NCI-H460 (cell line): ENCODE measurements around the gene GFRA4. TPM values are rescaled to one million over a fixed set of nuclear protein-coding genes. Genes with fewer than 3 reads are reported as not detected.

Experiments used
- DNase-seq: peaks from one replicate; pipeline ENCODE4 v3.0.0-alpha.2; 2016; ENCODE audit warnings: low read depth; ENCODE audit errors: extremely low read depth
- total RNA-seq: library from RNA; depleted of rRNA; stranded (reverse); fragments of >200 nt; shearing (Covaris generic); gene quantifications from 2 replicates; pipeline ENCODE4 v1.2.3, GENCODE V29; 2014

GFRA4 gene
- total RNA-seq, 1 experiment from 2014 or later = not detected

- DNase-seq = no peak
Observed at GRCh38 chr20:3658019-3658715, 5.0 kb downstream of the GFRA4 start.

- no peak for DNase-seq
Observed at GRCh38 chr20:3655131-3655405, 8.1 kb downstream of the GFRA4 start.

- DNase-seq = no peak
Observed at GRCh38 chr20:3654326-3655130, 8.7 kb downstream of the GFRA4 start.

GRCh38 chr20:3653921-3654320 is 9.3 kb downstream of the GFRA4 start:
- no peak for DNase-seq

GRCh38 chr20:3652676-3653596 is 10.3 kb downstream of the GFRA4 start:
- DNase-seq = no peak

GRCh38 chr20:3652221-3652620 is 11.0 kb downstream of the GFRA4 start:
- no peak for DNase-seq

GRCh38 chr20:3651204-3651962 is 11.8 kb downstream of the GFRA4 start:
- DNase-seq = no peak

- DNase-seq = no peak
Observed at GRCh38 chr20:3648951-3649350, 14.2 kb downstream of the GFRA4 start.

GRCh38 chr20:3647473-3647872 is 15.7 kb downstream of the GFRA4 start:
- DNase-seq = no peak

- DNase-seq = no peak
Observed at GRCh38 chr20:3646651-3647050, 16.5 kb downstream of the GFRA4 start.

- no peak for DNase-seq
Observed at GRCh38 chr20:3646067-3646440, 17.1 kb downstream of the GFRA4 start.

GRCh38 chr20:3645309-3646066 is 17.7 kb downstream of the GFRA4 start:
- DNase-seq = no peak

GRCh38 chr20:3640259-3640658 is 22.9 kb downstream of the GFRA4 start:
- no peak for DNase-seq

- DNase-seq = no peak
Observed at GRCh38 chr20:3635346-3635745, 27.9 kb downstream of the GFRA4 start.

- DNase-seq = no peak
Observed at GRCh38 chr20:3633913-3634478, 29.2 kb downstream of the GFRA4 start.

- DNase-seq = no peak
Observed at GRCh38 chr20:3632311-3633004, 30.7 kb downstream of the GFRA4 start.

- no peak for DNase-seq
Observed at GRCh38 chr20:3631534-3631933, 31.7 kb downstream of the GFRA4 start.

- no peak for DNase-seq
Observed at GRCh38 chr20:3630429-3630828, 32.8 kb downstream of the GFRA4 start.

- no peak for DNase-seq
Observed at GRCh38 chr20:3629893-3630292, 33.3 kb downstream of the GFRA4 start.
